Suprapubic skin (tissue), 4 donors: Measurements from ENCODE around the gene ATF6B. TPM values are rescaled to one million over a fixed set of nuclear protein-coding genes. Genes with fewer than 3 reads are reported as not detected.
A peak's percentile ranks its signal among the peaks of the same experiment; 100 is the strongest.

Source experiments
- DNase-seq, 2 donors: peaks; one replicate each; pipeline ENCODE4 v3.0.0-alpha.2; 2019; ENCODE audit warnings: low spot score in 2 of 2
- H3K27ac ChIP-seq: fragments of 200-600 bp; sonication (generic); one replicate; pipeline ENCODE4 v1.5.1; 2019
- H3K27me3 ChIP-seq: fragments of 200-600 bp; sonication (generic); one replicate; pipeline ENCODE4 v1.5.1; 2019
- H3K36me3 ChIP-seq: fragments of 200-600 bp; sonication (generic); one replicate; pipeline ENCODE4 v1.5.1; 2019
- H3K4me1 ChIP-seq: fragments of 200-600 bp; sonication (generic); one replicate; pipeline ENCODE4 v1.5.1; 2019
- H3K4me3 ChIP-seq: fragments of 200-600 bp; sonication (generic); one replicate; pipeline ENCODE4 v1.5.1; 2019; ENCODE audit warnings: mild to moderate bottlenecking
- H3K9me3 ChIP-seq: fragments of 200-600 bp; sonication (generic); one replicate; pipeline ENCODE4 v1.5.1; 2019
- EP300 ChIP-seq: sonication (generic); formaldehyde crosslinking; IDR thresholded peaks from one replicate; pipeline ENCODE4 v1.6.1; 2017; ENCODE audit warnings: antibody characterized with exemption
- POLR2A ChIP-seq, 2 donors: fragments of 450-650 bp; IDR thresholded peaks; one replicate each; pipeline ENCODE4 v1.6.1; 2017; ENCODE audit warnings: antibody characterized with exemption in 2 of 2, mild to moderate bottlenecking in 2 of 2, moderate library complexity in 2 of 2
- POLR2AphosphoS5 ChIP-seq, 3 donors: sonication (generic); formaldehyde crosslinking; IDR thresholded peaks; one replicate each; pipeline ENCODE4 v1.6.1; 2017; ENCODE audit warnings: antibody characterized with exemption in 3 of 3
- WGBS: methylation state at CpG from one replicate; pipeline ENCODE4 v1.1.5; 2018; 5-methylcytosine and 5-hydroxymethylcytosine counted together
- total RNA-seq, 4 donors: library from RNA; depleted of rRNA; stranded (reverse); fragments of >200 nt; gene quantifications; one replicate each; pipeline ENCODE4 v1.1.0, GENCODE V29; 2016
- TF ChIP-seq, protein P1 (sequence below), 2 donors: fragments of 200-600 bp in 1 of 2; fragments of 450-650 bp in 1 of 2; sonication (generic) in 1 of 2; IDR thresholded peaks; one replicate each; pipeline ENCODE4 v1.5.1; 2016 to 2019; ENCODE audit warnings: antibody characterized with exemption in 2 of 2, mild to moderate bottlenecking in 1 of 2, moderate library complexity in 1 of 2

ATF6B gene
- total RNA-seq, 4 donors from 2014 or later: 55.8 to 161 (median 74.0) TPM

DNA sequence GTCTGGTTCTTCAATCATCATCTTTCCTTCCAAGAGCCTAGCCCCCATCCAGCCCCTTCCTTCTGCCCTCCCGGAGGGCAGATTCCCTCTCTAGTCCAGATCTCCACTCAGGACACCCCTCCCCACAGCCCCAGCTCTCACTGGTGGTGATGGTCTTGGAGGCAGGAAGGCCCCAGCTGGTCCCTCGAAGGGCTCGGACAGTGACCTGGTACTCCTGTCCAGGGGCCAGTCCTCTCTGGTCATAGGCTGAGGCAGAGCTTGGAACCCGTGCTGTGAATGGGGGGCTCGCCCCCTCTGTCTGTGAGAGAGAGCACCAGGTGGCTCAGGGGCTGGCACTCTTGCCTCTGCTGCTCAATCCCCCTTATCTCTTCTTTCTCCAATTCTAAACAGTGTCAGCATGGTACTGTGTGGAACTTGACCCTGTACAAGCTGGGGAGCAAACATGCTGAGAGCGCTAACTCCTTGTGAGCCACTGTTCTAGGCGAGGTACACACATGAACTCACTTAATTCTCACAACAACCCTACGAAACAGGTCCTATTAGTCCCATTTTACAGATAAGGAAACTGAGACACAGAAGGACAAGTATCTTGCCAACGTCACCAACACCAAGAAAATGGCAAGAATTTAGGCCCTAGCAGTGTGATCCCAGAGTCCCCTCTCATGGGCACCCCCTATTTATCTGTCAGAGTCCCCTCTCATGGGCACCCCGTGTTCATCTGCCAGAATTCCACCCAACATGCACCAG lies 38.8 kb downstream of the ATF6B start:
- Histone ChIP-seq H3K27ac (peak overlapping the region; percentile 29), H3K9me3 (no peaks in the 10 kb centered on the region), H3K4me3 (no peak overlapping the region), H3K27me3 (no peaks in the 10 kb centered on the region), H3K36me3 (no peaks in the 10 kb centered on the region), H3K4me1 (peaks cover 37% of the 10 kb centered on the region)
- no peak for TF ChIP-seq POLR2A (IDR thresholded peaks at IDR 0.05)
- no peak for TF ChIP-seq EP300
- TF ChIP-seq, protein P1, sequence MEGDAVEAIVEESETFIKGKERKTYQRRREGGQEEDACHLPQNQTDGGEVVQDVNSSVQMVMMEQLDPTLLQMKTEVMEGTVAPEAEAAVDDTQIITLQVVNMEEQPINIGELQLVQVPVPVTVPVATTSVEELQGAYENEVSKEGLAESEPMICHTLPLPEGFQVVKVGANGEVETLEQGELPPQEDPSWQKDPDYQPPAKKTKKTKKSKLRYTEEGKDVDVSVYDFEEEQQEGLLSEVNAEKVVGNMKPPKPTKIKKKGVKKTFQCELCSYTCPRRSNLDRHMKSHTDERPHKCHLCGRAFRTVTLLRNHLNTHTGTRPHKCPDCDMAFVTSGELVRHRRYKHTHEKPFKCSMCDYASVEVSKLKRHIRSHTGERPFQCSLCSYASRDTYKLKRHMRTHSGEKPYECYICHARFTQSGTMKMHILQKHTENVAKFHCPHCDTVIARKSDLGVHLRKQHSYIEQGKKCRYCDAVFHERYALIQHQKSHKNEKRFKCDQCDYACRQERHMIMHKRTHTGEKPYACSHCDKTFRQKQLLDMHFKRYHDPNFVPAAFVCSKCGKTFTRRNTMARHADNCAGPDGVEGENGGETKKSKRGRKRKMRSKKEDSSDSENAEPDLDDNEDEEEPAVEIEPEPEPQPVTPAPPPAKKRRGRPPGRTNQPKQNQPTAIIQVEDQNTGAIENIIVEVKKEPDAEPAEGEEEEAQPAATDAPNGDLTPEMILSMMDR (IDR thresholded peaks at IDR 0.05): no peak
- TF ChIP-seq POLR2AphosphoS5 (IDR thresholded peaks at IDR 0.05): no peak
- no peak for DNase-seq
- 92% methylated on average over 6 of the region's 10 CpGs for WGBS

DNA sequence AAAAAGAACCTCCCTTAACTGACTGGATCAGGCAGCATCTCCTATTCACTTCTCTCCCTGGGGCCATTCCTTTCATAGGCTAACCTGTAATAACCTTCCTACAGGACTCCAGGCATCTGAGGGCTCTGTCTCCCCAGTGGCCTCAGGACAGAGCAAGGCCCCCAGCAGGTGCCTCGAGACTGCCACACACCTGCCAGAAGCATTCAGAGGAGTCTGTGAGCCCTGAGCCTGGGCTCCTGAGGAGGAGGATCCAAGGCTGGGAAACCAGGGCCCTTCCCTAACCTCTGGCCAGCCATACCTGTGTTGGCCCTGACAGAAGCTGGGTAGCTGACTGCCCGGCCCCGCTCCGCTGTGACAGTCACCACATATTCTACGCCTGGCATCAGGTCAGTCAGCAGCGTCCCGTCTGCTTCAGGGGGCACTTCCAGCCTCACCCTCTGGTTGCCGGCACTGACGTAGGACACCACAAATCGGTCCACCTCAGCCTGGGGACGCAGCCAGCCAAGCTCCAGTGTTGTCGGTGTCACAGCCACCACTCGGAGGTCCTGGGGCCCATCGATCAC lies 39.5 kb downstream of the ATF6B start:
- Histone ChIP-seq H3K9me3 (no peaks in the 10 kb centered on the region), H3K27me3 (no peaks in the 10 kb centered on the region), H3K4me1 (peaks cover 35% of the 10 kb centered on the region), H3K36me3 (no peaks in the 10 kb centered on the region), H3K4me3 (no peak overlapping the region), H3K27ac (no peak overlapping the region)
- DNase-seq: peak in 1 of 2 donors; percentile 66
- WGBS: 93% methylated on average over 9 of the region's 14 CpGs
- no peak for TF ChIP-seq POLR2A (IDR thresholded peaks at IDR 0.05)
- TF ChIP-seq, protein P1 (IDR thresholded peaks at IDR 0.05): no peak
- no peak for TF ChIP-seq EP300
- TF ChIP-seq POLR2AphosphoS5 (IDR thresholded peaks at IDR 0.05): no peak

DNA sequence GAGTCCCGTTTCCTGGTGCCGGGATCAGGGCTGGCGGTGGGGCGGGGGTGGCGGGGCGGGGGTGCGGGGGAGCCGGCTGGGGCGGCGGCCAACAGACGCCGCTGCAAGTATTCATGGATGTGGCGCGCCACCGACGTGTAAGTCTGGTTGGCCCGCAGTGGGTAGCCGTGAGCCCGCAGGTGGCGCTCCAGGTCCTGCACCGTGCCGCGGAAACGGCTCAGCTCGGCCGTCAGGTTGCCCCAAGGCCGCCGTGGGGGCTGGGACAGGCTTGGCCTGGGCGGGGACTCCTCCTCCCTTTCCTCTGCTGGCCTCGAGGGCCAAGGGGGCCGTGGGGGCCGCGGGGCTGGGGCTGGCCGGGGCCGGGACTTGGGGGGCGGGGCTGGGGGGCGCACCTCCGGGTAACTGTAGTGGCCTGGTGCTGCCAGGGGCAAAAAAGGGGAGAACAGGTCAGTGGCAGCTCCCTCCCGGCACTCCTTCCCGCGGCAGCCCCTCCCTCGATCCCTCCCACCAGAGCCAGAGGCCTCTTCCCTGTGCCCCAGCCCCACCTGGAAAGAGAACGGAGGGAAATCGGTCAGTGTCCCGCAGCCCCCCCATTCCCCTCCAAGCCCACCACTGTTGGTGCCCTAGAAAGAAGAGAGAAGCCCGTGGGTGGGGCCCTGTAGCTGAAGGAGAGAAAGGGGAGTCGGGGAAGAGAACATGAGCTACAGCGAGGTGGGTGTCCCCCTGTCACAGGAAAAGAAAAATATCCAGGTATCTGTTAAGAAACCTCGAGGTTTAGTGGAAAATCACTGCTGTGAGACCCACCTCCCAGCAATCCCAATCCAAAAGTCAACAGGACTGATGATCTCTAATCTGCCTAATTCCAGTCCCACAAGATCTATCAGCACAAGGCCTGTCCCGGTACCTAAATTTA lies 40.2 kb downstream of the ATF6B start:
- Histone ChIP-seq H3K27me3 (no peaks in the 10 kb centered on the region), H3K4me3 (peak overlapping the region; percentile 27), H3K4me1 (peaks cover 38% of the 10 kb centered on the region), H3K27ac (peak overlapping the region; percentile 68), H3K9me3 (no peaks in the 10 kb centered on the region), H3K36me3 (no peaks in the 10 kb centered on the region)
- DNase-seq: peak; percentile 87 to 88
- no peak for TF ChIP-seq EP300
- TF ChIP-seq, protein P1 (IDR thresholded peaks at IDR 0.05): peak in 1 of 2 donors; percentile 54
- 47% methylated on average over 18 of the region's 50 CpGs for WGBS

DNA sequence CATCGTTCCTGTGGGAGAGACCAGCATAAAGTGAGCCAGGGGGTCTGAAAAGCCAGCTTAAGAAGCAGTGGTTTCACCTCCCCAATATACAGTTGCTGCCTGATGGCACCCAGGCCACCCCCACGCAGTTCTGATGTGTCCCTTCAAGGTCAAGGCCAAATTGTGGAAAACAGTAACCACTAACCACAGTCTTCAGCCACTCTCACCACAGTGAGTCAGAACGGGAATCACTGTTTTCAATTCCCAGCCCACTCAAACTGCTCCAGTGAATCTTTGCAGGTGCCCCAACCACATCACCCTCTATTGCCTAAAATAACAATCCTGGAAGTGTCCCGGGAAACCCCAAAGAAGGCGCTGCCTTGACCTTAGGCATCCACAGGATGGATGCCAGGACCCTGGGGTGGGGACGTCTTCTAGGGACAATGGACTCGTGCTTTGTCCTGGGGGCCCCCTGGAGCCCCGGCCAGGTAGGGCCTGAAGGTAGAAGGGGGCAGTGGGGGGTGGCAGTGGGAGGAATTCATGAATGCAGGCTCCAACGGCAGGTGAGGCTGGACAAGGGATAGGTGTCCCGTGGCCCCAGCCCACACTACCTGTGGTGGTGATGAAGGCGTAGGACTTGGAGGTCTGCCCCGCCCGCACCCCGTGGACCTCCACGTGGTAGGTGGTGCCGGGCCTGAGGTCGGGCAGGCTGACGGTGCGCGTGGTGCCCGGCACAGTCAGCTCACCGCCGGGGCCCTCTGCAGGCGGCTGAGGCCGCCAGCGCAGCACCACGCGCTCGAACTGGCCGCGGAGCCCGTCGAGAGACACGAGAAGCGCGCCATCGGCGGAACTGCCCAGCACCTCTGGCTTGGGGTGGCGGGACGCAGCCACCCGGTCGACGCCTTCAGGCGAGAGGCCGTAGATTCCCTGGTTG lies 41.1 kb downstream of the ATF6B start:
- Histone ChIP-seq H3K36me3 (no peaks in the 10 kb centered on the region), H3K9me3 (no peaks in the 10 kb centered on the region), H3K4me1 (peaks cover 38% of the 10 kb centered on the region), H3K27me3 (no peaks in the 10 kb centered on the region), H3K27ac (peak overlapping the region; percentile 68), H3K4me3 (peak overlapping the region; percentile 27)
- TF ChIP-seq POLR2AphosphoS5 (IDR thresholded peaks at IDR 0.05) (no peak), POLR2A (IDR thresholded peaks at IDR 0.05) (no peak), EP300 (no peak)
- TF ChIP-seq, protein P1 (IDR thresholded peaks at IDR 0.05): no peak
- peak in 1 of 2 donors; percentile 64 for DNase-seq
- WGBS: 53% methylated on average over 12 of the region's 45 CpGs
